Measurements from ENCODE around the gene SEPTIN3.

SEPTIN3 gene

GRCh38 chr22:41975299-41976069, 6.2 kb downstream of the SEPTIN3 start:
- no peak for DNase-seq (ENCODE audit: low spot score)

DNA sequence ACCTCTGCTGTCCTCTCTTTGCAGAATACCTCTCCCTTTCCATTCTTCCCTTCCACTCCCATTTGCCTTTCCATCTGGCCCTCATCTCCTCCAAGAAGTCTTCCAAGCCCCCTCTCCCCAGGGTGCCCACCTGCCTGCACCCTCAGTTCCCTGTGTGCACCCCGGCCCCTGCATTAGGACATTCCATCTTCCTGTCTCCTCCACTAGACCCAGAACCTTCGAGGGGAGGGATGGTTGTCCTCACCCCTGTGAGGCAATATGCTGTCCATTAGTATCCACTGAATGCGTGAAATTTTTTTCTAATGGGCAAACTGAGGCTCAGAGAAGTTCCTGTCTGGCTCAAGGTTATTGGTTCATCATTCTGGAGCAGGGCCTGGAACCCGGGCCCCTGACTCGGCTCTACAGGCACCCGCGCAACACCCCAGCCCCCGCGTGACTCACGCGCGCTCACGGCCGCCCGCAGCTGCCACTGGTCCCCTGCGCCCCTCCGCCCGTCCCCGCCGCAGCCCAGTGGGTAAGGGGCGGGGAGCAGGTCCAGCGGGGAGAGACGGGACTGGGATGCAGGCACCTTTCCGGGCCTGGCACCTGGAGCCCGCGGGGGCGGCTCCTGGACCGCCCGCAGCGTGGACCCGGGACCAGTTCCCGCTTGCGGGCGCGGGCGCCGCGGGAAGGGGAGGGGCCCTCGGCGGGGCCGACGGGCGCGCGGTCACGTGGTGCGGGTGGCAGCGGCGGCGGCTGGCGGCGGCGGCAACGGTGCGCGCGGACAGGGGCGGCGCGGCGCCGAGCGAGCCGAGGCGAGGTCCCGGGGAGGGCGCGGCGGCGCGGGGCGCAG, 7.0 kb downstream of the SEPTIN3 start:
- peak; percentile 92 for DNase-seq (ENCODE audit: low spot score)

DNA sequence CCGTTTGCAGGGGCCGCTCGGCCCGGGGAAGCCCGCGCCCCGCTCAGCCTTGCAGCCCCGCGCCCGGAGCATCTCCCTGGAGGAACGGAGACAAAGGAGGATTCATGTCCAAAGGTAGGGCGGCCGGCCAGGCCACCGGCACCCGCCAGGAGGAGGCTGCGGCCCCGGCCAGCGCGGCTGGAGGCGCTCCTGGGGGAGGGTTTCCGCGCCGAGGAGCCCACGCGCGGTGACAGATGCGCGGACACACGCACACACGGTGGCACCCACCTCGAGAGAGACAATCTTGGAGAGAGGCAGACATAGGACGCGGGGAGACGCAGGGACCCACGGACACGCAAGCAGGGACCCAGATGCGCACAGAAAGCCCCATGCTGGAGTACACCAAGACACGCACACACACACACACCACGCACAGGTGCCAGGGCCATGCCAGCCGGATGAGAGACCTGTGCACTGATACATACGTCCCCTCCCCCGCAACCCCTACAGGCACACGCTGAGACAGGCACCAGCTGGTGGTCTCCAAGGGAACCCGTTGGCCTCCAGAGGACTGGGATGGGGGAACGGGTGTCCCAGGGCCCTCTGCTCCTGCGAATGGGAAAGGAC, 7.8 kb downstream of the SEPTIN3 start:
- DNase-seq (ENCODE audit: low spot score), result peak; percentile 66

DNA sequence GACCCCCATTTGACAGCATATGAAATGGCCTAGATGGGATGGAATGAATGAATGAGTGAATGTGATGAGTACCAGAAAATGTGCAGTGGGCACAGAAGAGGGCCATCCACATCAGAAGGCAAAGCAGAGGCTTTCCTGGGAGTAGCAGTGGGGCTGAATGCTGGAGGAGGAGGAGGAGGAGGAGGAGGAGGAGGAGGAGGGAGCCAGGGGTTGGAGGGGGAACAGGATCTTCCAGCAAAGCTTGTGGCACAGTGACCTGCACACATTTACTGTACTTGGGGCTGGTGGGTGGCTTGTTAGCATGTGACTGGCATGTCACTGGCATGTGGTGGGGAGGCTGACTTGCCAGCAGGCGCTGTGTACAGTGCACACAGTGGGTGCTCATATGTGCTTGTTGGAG, 9.5 kb downstream of the SEPTIN3 start:
- no peak for DNase-seq (ENCODE audit: low spot score)

DNA sequence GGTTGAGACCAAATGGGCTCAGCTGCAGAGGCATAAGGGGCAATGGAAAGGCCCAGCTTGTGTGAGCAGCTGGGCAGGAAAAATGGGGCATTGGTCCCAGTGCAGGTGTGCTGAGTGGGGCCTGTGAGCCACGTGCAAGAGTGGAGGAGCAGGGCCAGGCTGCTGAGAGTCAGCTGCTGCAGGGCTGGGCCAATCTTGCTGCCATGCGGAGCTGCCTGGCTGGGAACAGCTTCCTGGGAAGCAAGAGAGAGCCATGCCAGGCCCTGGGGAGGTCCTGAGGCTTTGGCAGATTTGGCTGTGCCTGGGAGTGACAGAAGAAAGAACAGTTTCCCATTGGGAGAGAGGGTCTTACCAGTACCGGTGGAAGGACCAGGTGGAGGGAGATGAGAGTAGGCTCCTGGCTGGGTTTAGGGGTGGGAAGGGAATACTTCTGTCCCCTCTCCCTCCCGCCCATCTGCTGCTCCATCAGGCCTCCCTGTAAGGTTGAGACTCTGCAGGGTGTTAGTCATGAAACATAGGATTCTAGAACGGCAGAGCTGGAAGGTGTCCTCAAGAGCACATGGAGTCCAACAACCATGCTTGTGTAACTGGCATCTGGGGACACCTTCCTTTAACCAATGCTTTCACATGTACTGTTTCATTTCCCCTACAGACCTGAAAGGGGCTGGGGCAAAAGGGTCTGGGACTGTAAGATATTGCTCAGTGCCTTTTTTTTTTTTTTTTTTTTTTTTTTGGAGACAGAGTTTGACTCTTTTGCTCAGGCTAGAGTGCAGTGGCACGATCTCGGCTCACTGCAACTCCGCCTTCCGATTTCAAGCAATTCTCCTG, 10.4 kb downstream of the SEPTIN3 start:
- DNase-seq (ENCODE audit: low spot score), result no peak

DNA sequence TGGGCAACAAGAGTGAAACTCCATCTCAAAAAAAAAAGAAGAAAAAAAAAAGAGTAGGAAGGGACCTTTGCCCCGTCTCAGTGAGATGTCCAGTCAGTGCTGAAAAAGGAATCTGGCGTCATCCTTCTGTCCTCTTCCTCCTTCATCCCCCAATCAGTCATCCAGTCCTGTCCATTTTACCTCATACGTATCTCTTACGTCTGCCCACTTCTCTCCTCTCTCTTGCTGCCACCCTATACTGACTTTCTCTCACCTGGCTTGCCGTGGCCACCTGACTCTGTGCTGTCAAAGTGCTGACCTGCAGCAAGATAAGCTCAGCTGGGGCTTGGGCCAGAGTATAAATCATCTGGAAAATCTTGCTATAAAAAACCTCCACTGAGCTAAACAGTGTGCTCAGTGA, 13.6 kb downstream of the SEPTIN3 start:
- no peak for DNase-seq (ENCODE audit: low spot score)

DNA sequence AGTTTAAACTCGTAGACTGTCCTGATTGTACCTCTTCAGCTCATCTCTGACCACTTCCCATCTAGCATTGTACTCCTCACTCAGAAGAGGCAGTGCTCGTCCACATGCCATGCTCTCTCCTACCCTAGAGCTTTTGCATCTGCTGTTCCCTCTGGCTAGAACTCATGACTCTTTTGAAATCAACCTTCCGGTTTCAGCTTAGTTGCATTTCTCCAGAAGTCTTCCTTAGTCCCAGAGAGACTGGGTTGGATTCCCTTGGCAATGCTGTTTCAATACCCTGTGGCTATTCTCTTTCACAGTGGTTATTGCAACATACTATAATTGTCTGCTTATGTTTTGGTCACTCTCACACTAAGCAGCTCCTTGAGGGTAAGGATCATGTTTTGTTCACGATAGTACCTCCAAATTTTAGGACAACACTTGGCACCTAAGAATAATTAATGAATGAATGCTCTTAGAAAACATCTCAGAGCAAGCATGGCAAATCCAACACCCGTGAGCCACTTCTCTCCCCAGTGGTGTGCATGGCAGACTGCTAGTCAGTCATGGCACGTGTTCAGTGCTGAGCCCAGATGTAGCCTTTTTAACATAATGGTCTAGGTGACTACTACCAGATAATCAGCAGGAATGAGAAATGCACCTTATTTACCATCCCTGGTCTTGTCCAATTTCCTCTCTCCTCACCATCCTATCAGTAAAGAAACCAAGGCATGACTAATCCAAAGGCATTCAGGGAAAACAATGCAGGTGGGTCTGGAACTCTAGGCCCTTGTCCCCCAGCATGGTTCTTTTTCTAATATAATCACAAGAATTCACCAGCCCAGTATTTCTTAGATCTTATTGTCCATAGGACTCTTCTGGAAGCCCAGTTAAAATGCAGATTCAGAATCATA, 14.5 kb downstream of the SEPTIN3 start:
- DNase-seq (ENCODE audit: low spot score), result no peak

DNA sequence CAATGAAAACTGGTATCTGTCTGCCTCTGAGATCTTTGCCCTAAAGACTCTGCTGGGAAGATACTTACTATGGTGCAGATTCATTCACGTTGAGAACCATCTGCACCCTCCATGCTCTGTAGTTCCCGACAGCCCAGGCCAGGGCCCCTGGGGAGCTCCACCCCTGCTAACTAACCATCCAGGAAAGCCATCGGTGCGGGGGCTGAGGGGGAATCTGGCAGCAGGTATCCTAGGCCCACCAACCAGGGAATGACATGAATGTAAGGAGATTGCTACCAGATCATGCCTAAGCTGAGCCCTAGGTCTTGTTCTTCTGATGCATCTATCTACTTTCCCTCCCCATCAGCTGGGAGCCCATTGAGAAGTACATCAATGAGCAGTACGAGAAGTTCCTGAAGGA, 18.0 kb downstream of the SEPTIN3 start:
- DNase-seq (ENCODE audit: low spot score), result peak; percentile 7

DNA sequence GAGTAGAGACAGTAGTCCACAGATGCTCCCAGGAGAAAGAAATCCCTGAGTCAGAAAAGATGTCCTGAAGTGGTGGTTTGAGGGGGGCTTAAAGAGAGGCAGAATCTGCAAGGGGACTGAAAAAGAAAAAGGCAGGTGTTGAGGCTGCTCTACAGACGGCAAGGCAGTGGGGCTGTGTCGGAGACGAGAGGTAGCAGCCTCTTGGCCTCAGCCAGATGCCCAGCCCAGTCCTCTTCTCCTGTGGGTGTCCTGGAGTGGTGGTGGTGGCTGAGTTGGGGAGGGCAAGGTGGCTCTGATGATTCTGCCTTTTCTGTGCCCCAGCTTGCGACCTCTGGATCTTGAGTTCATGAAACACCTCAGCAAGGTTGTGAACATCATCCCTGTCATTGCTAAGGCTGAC, 20.0 kb downstream of the SEPTIN3 start:
- peak; percentile 15 for DNase-seq (ENCODE audit: low spot score)

DNA sequence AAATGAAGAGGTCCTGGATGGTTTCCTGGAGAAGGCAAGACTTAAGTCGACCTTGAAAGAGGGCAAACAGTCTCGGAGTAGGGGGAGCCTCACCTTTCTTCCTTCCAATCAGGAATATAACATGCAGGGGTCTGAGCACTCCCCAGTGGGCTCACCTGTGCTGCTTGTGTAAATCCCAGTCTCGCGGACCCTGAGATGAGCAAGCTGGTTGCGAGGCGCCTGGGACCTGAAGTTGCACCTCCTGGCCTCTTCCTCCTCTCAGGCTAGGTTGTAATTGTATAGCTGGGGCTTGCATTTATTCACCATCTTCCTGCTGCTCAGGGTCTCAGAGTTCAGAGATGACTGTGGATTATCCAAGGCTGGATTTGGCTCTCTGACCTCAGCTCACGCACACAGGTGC, 21.9 kb downstream of the SEPTIN3 start:
- peak; percentile 8 for DNase-seq (ENCODE audit: low spot score)

GRCh38 chr22:41992496-41992895, 23.3 kb downstream of the SEPTIN3 start:
- peak; percentile 10 for DNase-seq (ENCODE audit: low spot score)

- peak; percentile 14 for DNase-seq (ENCODE audit: low spot score)
Observed at GRCh38 chr22:41995211-41995610, 26.0 kb downstream of the SEPTIN3 start.

DNA sequence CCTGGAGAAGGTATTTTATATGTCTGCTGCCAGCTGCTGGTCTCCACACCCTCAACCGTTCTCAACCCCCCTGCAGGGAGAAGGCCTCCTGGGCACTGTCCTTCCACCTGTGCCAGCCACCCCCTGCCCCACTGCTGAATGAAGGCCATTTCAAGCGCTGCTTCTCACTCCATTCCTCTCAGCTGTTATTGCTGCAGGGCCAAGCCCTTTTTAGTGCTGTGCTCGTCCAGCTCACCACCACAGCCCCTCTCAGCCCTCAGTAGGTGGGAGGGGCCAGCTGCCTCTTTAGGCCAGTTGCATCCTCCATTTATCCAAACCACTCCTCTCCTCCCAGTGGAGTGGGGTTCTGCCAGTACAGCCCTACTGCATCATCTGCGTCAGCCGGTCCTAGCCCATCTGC, 27.6 kb downstream of the SEPTIN3 start:
- DNase-seq (ENCODE audit: low spot score), result peak; percentile 11

DNA sequence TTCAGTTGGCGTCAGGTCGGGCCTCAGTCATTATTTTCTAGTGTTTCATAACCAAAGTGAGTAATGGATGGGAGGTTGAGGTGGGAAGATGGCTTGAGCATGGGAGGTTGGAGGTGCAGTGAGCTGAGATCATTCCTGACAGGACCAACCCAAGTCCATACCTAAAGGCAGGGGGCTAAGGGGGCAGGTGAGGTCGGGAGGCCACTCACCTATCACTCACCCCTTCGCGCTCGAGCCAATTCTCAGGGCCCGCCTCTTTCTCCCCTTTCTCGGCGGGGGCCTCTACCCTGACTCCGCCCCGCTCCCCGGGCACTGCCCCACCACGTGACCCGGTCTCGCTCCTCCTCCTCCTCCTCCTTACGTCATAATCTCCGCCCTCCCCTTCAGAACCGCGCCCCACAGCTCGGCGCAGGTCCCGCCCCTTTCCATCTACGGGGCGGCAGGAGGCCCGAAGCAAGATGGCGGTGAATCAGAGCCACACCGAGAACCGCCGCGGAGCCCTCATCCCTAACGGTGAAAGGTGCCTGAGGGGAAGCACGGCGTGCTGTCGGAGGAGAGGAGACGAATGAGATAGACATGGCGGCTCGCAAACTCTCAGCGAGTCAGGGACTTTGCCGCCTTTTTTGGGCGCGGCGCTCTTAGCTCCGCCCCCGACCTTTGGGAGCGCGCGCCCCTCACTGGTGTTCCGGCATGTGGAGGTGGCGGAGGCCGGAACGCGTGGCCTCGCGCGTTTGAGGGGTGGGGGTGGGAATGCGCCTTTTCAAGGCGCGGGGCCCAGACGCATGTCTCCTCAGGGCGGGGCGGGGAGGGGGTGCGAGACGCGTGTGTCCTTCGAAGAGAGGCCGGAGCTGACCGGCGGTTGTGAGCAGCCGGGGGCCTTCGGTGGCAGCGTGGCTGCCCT, 29.4 kb downstream of the SEPTIN3 start, which contains the start of gene WBP2NL:
Gene WBP2NL (plus strand): TSS at position 428 of the 901 bp plus-strand sequence. CDS start 31 bp downstream, at position 459.
- peak; percentile 33 for DNase-seq (ENCODE audit: low spot score)

GRCh38 chr22:42000466-42000865, 31.2 kb downstream of the SEPTIN3 start:
- no peak for DNase-seq (ENCODE audit: low spot score)

DNA sequence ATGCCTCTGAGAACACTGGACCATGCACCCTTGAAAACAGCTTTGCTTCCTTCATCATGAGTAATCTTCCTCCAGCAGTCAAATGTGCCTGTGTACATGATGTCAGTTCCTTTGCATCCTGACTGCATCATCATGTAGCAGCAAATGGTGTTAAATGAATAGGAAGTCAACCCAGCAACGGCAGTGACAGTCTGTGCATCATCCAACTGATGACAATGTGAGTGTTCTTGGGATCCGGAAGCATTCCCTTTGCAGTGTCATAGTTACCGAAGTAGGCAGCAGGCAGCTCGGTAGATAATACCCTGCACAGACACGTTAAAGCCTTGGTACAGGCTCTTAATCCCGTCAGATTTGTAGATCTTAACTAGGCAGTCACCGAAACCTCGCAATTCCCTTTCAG, 31.9 kb downstream of the SEPTIN3 start:
- peak; percentile 73 for DNase-seq (ENCODE audit: low spot score)

DNA sequence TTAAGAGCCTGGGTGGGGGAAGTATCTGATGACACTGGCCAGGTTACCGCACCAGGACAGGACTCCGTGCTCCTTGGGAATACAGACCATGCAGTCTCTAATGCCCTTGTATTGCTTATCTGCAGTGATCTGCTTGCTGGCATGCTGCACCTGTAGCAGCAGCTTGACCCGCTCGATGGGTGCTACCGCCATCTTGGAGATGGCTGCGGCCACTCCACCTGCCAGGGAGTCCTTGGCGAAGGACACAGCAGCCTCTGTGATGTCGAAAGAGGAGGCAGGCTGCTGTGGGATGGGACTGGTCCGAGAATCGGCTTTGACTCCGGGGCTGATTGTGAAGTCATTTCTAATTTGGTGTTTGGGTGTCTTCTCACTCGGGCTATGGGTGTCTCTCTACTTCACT, 32.5 kb downstream of the SEPTIN3 start:
- peak; percentile 22 for DNase-seq (ENCODE audit: low spot score)

DNA sequence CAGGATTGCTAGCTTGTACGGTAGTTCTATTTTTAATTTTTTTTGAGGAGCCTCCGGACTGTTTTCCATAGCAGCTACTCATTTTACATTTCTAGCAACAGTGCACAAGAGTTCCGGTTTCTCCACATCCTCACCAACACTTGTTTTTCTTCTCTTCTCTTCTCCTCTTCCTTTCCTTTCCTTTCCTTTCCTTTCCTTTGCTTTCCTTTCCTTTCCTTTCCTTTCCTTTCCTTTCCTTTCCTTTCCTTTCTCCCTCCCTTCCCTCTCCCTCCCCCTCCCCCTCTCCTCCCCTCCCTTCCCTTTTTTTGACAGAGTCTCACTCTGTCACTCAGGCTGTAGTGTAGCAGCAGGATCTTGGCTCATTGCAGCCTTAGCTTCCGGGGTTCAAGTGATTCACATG, 38.7 kb downstream of the SEPTIN3 start:
- no peak for DNase-seq (ENCODE audit: low spot score)

DNA sequence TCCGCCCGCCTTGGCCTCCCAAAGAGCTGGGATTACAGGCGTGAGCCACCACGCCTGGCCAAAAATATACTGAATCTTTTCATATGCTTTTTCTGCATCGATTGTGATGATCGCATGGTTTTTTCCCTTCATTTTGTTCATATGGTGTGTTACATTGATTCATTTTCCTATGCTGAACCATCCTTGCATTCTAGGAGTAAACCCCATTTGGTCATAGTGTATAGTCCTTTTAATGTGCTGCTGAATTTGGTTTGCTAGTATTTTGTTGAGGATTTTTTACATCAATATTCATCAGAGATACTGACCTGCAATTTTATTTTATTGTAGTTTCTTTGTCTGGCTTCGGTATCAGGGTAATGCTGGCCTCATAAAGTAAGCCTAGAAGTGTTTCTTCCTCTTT, 41.5 kb downstream of the SEPTIN3 start:
- DNase-seq (ENCODE audit: low spot score), result no peak

GRCh38 chr22:42013385-42013784, 44.1 kb downstream of the SEPTIN3 start:
- DNase-seq (ENCODE audit: low spot score), result no peak

Data from D341Med (cell line).